Common myeloid progenitor, CD34-positive (primary cell): Measurements from ENCODE around the gene PTPA.

Experiments
- CTCF ChIA-PET: fragments of 350-600 bp; sonication (Branson Sonifier 250); formaldehyde crosslinking; loops from one replicate; lab custom pipeline; 2021; ENCODE audit warnings: antibody characterized with exemption; lab: Charles Lee
- POLR2A ChIA-PET: fragments of 350-600 bp; sonication (Branson Sonifier 250); formaldehyde crosslinking; loops from one replicate; lab custom pipeline; 2021; ENCODE audit warnings: antibody characterized with exemption; lab: Charles Lee
- DNase-seq, 3 donors: peaks; one replicate each; pipeline versions ENCODE4 v3.0.0 to v3.0.0-alpha.2; 2013
- H3K27ac ChIP-seq, 2 experiments: 1 replicate in 1 of 2; 2 replicates in 1 of 2; pipeline ENCODE4 v1.7.0; 2013; ENCODE audit warnings: inconsistent platforms in 2 of 2, low read length in 2 of 2, mild to moderate bottlenecking in 2 of 2, low read depth in 1 of 2, moderate library complexity in 1 of 2; ENCODE audit not compliant: severe bottlenecking in 2 of 2, insufficient read depth in 1 of 2, poor library complexity in 1 of 2
- H3K27me3 ChIP-seq, 5 experiments: replicated peaks in 2 of 5; 1 replicate in 3 of 5; 2 replicates in 2 of 5; pipeline versions ENCODE4 v1.6.1 to v1.7.0; 2013; ENCODE audit warnings: low read length in 4 of 5, mild to moderate bottlenecking in 2 of 5, moderate library complexity in 2 of 5, inconsistent platforms in 1 of 5; ENCODE audit not compliant: insufficient read depth in 5 of 5, control insufficient read depth in 4 of 5
- H3K36me3 ChIP-seq, 4 experiments: 1 replicate in 2 of 4; 2 replicates in 2 of 4; pipeline versions ENCODE4 v1.6.1 to v1.7.0; 2013; ENCODE audit warnings: low read length in 3 of 4, control low read depth in 1 of 4, mild to moderate bottlenecking in 1 of 4; ENCODE audit not compliant: control insufficient read depth in 4 of 4, insufficient read depth in 4 of 4
- H3K4me1 ChIP-seq, 4 experiments: 1 replicate in 3 of 4; 2 replicates in 1 of 4; pipeline versions ENCODE4 v1.6.1 to v1.7.1; 2013; ENCODE audit warnings: low read length in 3 of 4, mild to moderate bottlenecking in 3 of 4, control low read depth in 1 of 4, inconsistent platforms in 1 of 4, moderate library complexity in 1 of 4; ENCODE audit not compliant: control insufficient read depth in 4 of 4, insufficient read depth in 4 of 4; ENCODE audit errors: control extremely low read depth in 1 of 4
- H3K4me3 ChIP-seq, 7 experiments: 1 replicate in 4 of 7; 2 replicates in 3 of 7; pipeline versions ENCODE4 v1.5.1 to v1.7.0; 2013; ENCODE audit warnings: mild to moderate bottlenecking in 7 of 7, low read length in 6 of 7, moderate library complexity in 6 of 7, inconsistent platforms in 2 of 7, low read depth in 2 of 7, control low read depth in 1 of 7; ENCODE audit not compliant: insufficient read depth in 4 of 7, control insufficient read depth in 1 of 7; ENCODE audit errors: extremely low read depth in 1 of 7
- H3K9me3 ChIP-seq, 5 experiments: 1 replicate in 4 of 5; 2 replicates in 1 of 5; pipeline versions ENCODE4 v1.6.1 to v1.7.1; 2013; ENCODE audit warnings: low read length in 4 of 5, mild to moderate bottlenecking in 2 of 5, inconsistent platforms in 1 of 5, low read depth in 1 of 5, moderate library complexity in 1 of 5; ENCODE audit not compliant: control insufficient read depth in 4 of 5, insufficient read depth in 2 of 5; ENCODE audit errors: control extremely low read depth in 1 of 5
- WGBS: methylation state at CpG from one replicate; pipeline ENCODE4 v1.1.5; 2013; ENCODE audit not compliant: insufficient coverage; 5-methylcytosine and 5-hydroxymethylcytosine counted together

The PTPA gene

GRCh38 chr9:129139233-129139992, 28.2 kb downstream of the PTPA start:
- CTCF ChIA-PET, result interaction anchor here (0.8 to 5.4 kb wide), 29 partner anchors 8 to 500 kb away, joined by 3 to 57 read pairs (median 5); partner anchors contain the start of genes C9orf50, IER5L and NTMT1
- Histone ChIP-seq H3K4me1 (peaks cover 4 to 50% (median 45%) of the 10 kb centered on the region in 4 experiments), H3K27ac (peak overlapping the region; percentile 89 to 96), H3K36me3 (peaks cover 3 to 53% (median 42%) of the 10 kb centered on the region in 4 experiments), H3K27me3 (no peaks in the 10 kb centered on the region), H3K9me3 (no peaks in the 10 kb centered on the region), H3K4me3 (peak overlapping the region in 5 of 7 experiments; percentile 31 to 70 (median 55))
- 19% methylated on average over 11 of the region's 13 CpGs for WGBS
- DNase-seq, result peak; percentile 82 to 90 (median 88)
- POLR2A ChIA-PET, result interaction anchor here (1.0 to 1.9 kb wide), 5 partner anchors 8 to 472 kb away, joined by 3 to 7 read pairs (median 4); partner anchors contain the start of gene IER5L

- CTCF ChIA-PET, result interaction anchor here (1.0 to 5.4 kb wide), 19 partner anchors 9 to 499 kb away, joined by 3 to 57 read pairs (median 5); partner anchors contain the start of genes C9orf50, IER5L and NTMT1
- WGBS, result 0% methylated on average over 6 of the region's 11 CpGs
- POLR2A ChIA-PET, result interaction anchor here (1.2 to 1.9 kb wide), 4 partner anchors 9 to 471 kb away, joined by 3 to 7 read pairs (median 4); partner anchors contain the start of gene IER5L
- H3K4me1 ChIP-seq, result peaks cover 4 to 50% (median 45%) of the 10 kb centered on the region in 4 experiments
- no peaks in the 10 kb centered on the region for H3K27me3 ChIP-seq
- H3K4me3 ChIP-seq, result peak overlapping the region in 5 of 7 experiments; percentile 31 to 70 (median 55)
- no peaks in the 10 kb centered on the region for H3K9me3 ChIP-seq
- H3K36me3 ChIP-seq, result peaks cover 3 to 48% (median 37%) of the 10 kb centered on the region in 4 experiments
- peak overlapping the region; percentile 89 to 96 for H3K27ac ChIP-seq
- DNase-seq, result peak; percentile 88 to 96 (median 94)
Measured at GRCh38 chr9:129139993-129140396, 28.8 kb downstream of the PTPA start.

- CTCF ChIA-PET, result interaction anchor here (1.0 to 5.4 kb wide), 17 partner anchors 9 to 499 kb away, joined by 3 to 57 read pairs (median 5); partner anchors contain the start of genes C9orf50, IER5L and NTMT1
- H3K9me3 ChIP-seq, result no peaks in the 10 kb centered on the region
- POLR2A ChIA-PET, result interaction anchor here (1.2 to 1.9 kb wide), 4 partner anchors 9 to 470 kb away, joined by 3 to 7 read pairs (median 4); partner anchors contain the start of gene IER5L
- H3K36me3 ChIP-seq, result peaks cover 3 to 48% (median 36%) of the 10 kb centered on the region in 4 experiments
- H3K4me3 ChIP-seq, result peak overlapping the region in 6 of 7 experiments; percentile 9 to 70 (median 44)
- H3K27me3 ChIP-seq, result no peaks in the 10 kb centered on the region
- peak overlapping the region; percentile 89 to 96 for H3K27ac ChIP-seq
- WGBS, result 56% methylated on average over 6 of the region's 8 CpGs
- H3K4me1 ChIP-seq, result peaks cover 4 to 50% (median 45%) of the 10 kb centered on the region in 4 experiments
- DNase-seq, result no peak
Measured at GRCh38 chr9:129140397-129141065, 29.3 kb downstream of the PTPA start.

GRCh38 chr9:129141066-129142041, 30.1 kb downstream of the PTPA start:
- POLR2A ChIA-PET, result interaction anchor here (1.0 to 1.5 kb wide), 2 partner anchors 36 to 479 kb away, joined by 3 to 7 read pairs; partner anchors contain the start of gene IER5L
- Histone ChIP-seq H3K36me3 (peaks cover 3 to 49% (median 36%) of the 10 kb centered on the region in 4 experiments), H3K4me3 (peak overlapping the region in 5 of 7 experiments; percentile 9 to 59 (median 40)), H3K9me3 (no peaks in the 10 kb centered on the region), H3K27me3 (no peaks in the 10 kb centered on the region), H3K4me1 (peaks cover 4 to 50% (median 45%) of the 10 kb centered on the region in 4 experiments), H3K27ac (peak overlapping the region; percentile 72 to 96)
- 18% methylated on average over 7 of the region's 13 CpGs for WGBS
- CTCF ChIA-PET, result interaction anchor here (1.2 to 5.4 kb wide), 19 partner anchors 10 to 498 kb away, joined by 4 to 57 read pairs (median 7); partner anchors contain the start of genes C9orf50 and NTMT1
- peak; percentile 76 to 85 (median 79) for DNase-seq

GRCh38 chr9:129142138-129142935, 31.1 kb downstream of the PTPA start:
- Histone ChIP-seq H3K4me3 (peak overlapping the region in 1 of 7 experiments; percentile 7), H3K27me3 (no peaks in the 10 kb centered on the region), H3K36me3 (peaks cover 0 to 50% (median 32%) of the 10 kb centered on the region in 4 experiments), H3K9me3 (no peaks in the 10 kb centered on the region), H3K4me1 (peaks cover 4 to 50% (median 45%) of the 10 kb centered on the region in 4 experiments), H3K27ac (no peak overlapping the region)
- ChIA-PET POLR2A (interaction anchor here (1.0 kb wide), 2 partner anchors 32 to 478 kb away, joined by 3 to 4 read pairs; no protein-coding TSS in a partner anchor), CTCF (interaction anchor here (0.8 to 2.9 kb wide), 24 partner anchors 8 to 496 kb away, joined by 3 to 46 read pairs (median 5); partner anchors contain the start of gene IER5L)
- 89% methylated on average over 11 of the region's 15 CpGs for WGBS
- no peak for DNase-seq
